GM18526 (cell line): ENCODE measurements around the gene ZC3H4.

Experiments
- POLR2A ChIP-seq: IDR thresholded peaks from 3 replicates; pipeline ENCODE4 v1.6.1; 2011; ENCODE audit not compliant: insufficient read length; ENCODE audit errors: extremely low read depth

ZC3H4 gene

GRCh38 chr19:47112997-47113849 lies at the start of gene ZC3H4:
Gene ZC3H4, minus strand, starts transcription at chr19:47113776. Its CDS starts 1,192 bp downstream, at chr19:47112584.
- peak; percentile 78 for TF ChIP-seq POLR2A

GRCh38 chr19:47161876-47162489 lies 48.4 kb upstream of the ZC3H4 start:
- no peak for TF ChIP-seq POLR2A

GRCh38 chr19:47158879-47159503 lies 45.4 kb upstream of the ZC3H4 start:
- no peak for TF ChIP-seq POLR2A

GRCh38 chr19:47158367-47158791 lies 44.8 kb upstream of the ZC3H4 start:
- no peak for TF ChIP-seq POLR2A

GRCh38 chr19:47157431-47158321 lies 44.1 kb upstream of the ZC3H4 start:
- TF ChIP-seq POLR2A, result no peak

- no peak for TF ChIP-seq POLR2A
Measured at GRCh38 chr19:47156861-47157430, 43.4 kb upstream of the ZC3H4 start.

GRCh38 chr19:47155148-47155547 lies 41.6 kb upstream of the ZC3H4 start:
- no peak for TF ChIP-seq POLR2A

- no peak for TF ChIP-seq POLR2A
Measured at GRCh38 chr19:47153266-47153665, 39.7 kb upstream of the ZC3H4 start.

- TF ChIP-seq POLR2A, result no peak
Measured at GRCh38 chr19:47152632-47153031, 39.1 kb upstream of the ZC3H4 start.

GRCh38 chr19:47152205-47152604 lies 38.6 kb upstream of the ZC3H4 start:
- no peak for TF ChIP-seq POLR2A

- TF ChIP-seq POLR2A, result no peak
Measured at GRCh38 chr19:47151627-47152026, 38.1 kb upstream of the ZC3H4 start.

GRCh38 chr19:47146920-47147319 lies 33.3 kb upstream of the ZC3H4 start:
- TF ChIP-seq POLR2A, result no peak

- no peak for TF ChIP-seq POLR2A
Measured at GRCh38 chr19:47145639-47146486, 32.3 kb upstream of the ZC3H4 start.

GRCh38 chr19:47144630-47145029 lies 31.1 kb upstream of the ZC3H4 start:
- no peak for TF ChIP-seq POLR2A
